Gastrocnemius medialis (tissue), 4 donors: ENCODE measurements around the gene CHAF1A. TPM values are rescaled to one million over a fixed set of nuclear protein-coding genes. Genes with fewer than 3 reads are reported as not detected.

ENCODE experiments used
- ATAC-seq, 2 donors: fragments of 150-250 bp; one replicate each; pipeline ENCODE4 v1.9.1; 2016
- DNase-seq, 2 donors: peaks; one replicate each; pipeline ENCODE4 v3.0.0-alpha.2; 2019
- H3K27ac ChIP-seq, 4 donors: fragments of 200-600 bp; sonication (generic); 1 replicate in 1 of 4; 2 replicates in 3 of 4; pipeline ENCODE4 v1.5.1; 2016 to 2018; ENCODE audit warnings: mild to moderate bottlenecking in 2 of 4, moderate library complexity in 1 of 4
- H3K27me3 ChIP-seq, 3 donors: fragments of 200-600 bp; sonication (generic) in 2 of 3; 1 replicate in 1 of 3; 2 replicates in 2 of 3; pipeline versions ENCODE4 v1.5.1 to v1.6.0; 2016 to 2019; ENCODE audit warnings: mild to moderate bottlenecking in 1 of 3, moderate library complexity in 1 of 3
- H3K36me3 ChIP-seq, 2 donors: fragments of 200-600 bp; sonication (generic) in 1 of 2; one replicate each; pipeline ENCODE4 v1.5.1; 2017 to 2018
- H3K4me1 ChIP-seq, 2 donors: fragments of 200-600 bp; sonication (generic) in 1 of 2; one replicate each; pipeline ENCODE4 v1.5.1; 2016 to 2017; ENCODE audit warnings: mild to moderate bottlenecking in 2 of 2
- H3K4me3 ChIP-seq, 4 donors: fragments of 200-600 bp; sonication (generic) in 3 of 4; 1 replicate in 1 of 4; 2 replicates in 3 of 4; pipeline ENCODE4 v1.5.1; 2016 to 2019; ENCODE audit warnings: mild to moderate bottlenecking in 2 of 4
- H3K9me3 ChIP-seq, 3 donors: fragments of 200-600 bp; sonication (generic) in 2 of 3; 1 replicate in 1 of 3; 2 replicates in 2 of 3; pipeline ENCODE4 v1.5.1; 2016 to 2019
- POLR2A ChIP-seq, 2 donors: fragments of 450-650 bp; IDR thresholded peaks; one replicate each; pipeline ENCODE4 v1.6.1; 2017; ENCODE audit warnings: antibody characterized with exemption in 2 of 2, mild to moderate bottlenecking in 2 of 2, moderate library complexity in 2 of 2
- in situ Hi-C, 4 donors: fragments of 200-750 bp; cut with MboI; loops; one replicate each; pipeline versions ENCODE4 v1.15.0 to v1.8.0; 2017; ENCODE audit warnings: low sequenced_read_pairs in 4 of 4
- intact Hi-C: fragments of 100-400 bp; cut with DNase I; formaldehyde crosslinking; loops from one replicate; pipeline ENCODE4 v1.15.1; 2023; ENCODE audit warnings: low total_unique reads
- total RNA-seq, 4 donors: library from RNA; depleted of rRNA; stranded (reverse); fragments of >200 nt; gene quantifications; one replicate each; pipeline versions ENCODE4 v1.1.0 to v1.2.3, GENCODE V29; 2016
- TF ChIP-seq, protein P1 (sequence below), 5 experiments: fragments of 450-650 bp in 3 of 5; fragments of 200-600 bp in 2 of 5; sonication (generic) in 2 of 5; IDR thresholded peaks in 4 of 5; conservative IDR thresholded peaks in 1 of 5; 1 replicate in 4 of 5; 2 replicates in 1 of 5; pipeline ENCODE4 v1.5.1; 2016 to 2019; ENCODE audit warnings: antibody characterized with exemption in 5 of 5, mild to moderate bottlenecking in 3 of 5, moderate library complexity in 3 of 5

CHAF1A gene
- total RNA-seq, 4 donors from 2014 or later, result 7.3 to 15.8 (median 9.7) TPM

- H3K4me3 ChIP-seq, result no peak overlapping the region
- intact Hi-C loops, result loop anchor here (2.0 kb wide), 1 partner anchor 15 kb away; no protein-coding TSS in a partner anchor
- DNase-seq, result peak in 1 of 2 donors; percentile 47
These were observed 12.3 kb upstream of the CHAF1A start for GRCh38 chr19:4390017-4390566.

GRCh38 chr19:4390567-4391305 is 11.7 kb upstream of the CHAF1A start:
- Histone ChIP-seq H3K4me1 (peaks cover 56 to 73% of the 10 kb centered on the region in 2 donors), H3K9me3 (no peaks in the 10 kb centered on the region), H3K4me3 (peak overlapping the region in 2 of 4 donors; percentile 13 to 18), H3K36me3 (peaks cover 0 to 7% of the 10 kb centered on the region in 2 donors), H3K27me3 (no peaks in the 10 kb centered on the region), H3K27ac (peak overlapping the region; percentile 83 to 90 (median 86))
- no peak for ATAC-seq
- intact Hi-C loops (loop anchor here (2.0 kb wide), 1 partner anchor 16 kb away; no protein-coding TSS in a partner anchor), in situ Hi-C loops (no loop called here)
- TF ChIP-seq, protein P1, sequence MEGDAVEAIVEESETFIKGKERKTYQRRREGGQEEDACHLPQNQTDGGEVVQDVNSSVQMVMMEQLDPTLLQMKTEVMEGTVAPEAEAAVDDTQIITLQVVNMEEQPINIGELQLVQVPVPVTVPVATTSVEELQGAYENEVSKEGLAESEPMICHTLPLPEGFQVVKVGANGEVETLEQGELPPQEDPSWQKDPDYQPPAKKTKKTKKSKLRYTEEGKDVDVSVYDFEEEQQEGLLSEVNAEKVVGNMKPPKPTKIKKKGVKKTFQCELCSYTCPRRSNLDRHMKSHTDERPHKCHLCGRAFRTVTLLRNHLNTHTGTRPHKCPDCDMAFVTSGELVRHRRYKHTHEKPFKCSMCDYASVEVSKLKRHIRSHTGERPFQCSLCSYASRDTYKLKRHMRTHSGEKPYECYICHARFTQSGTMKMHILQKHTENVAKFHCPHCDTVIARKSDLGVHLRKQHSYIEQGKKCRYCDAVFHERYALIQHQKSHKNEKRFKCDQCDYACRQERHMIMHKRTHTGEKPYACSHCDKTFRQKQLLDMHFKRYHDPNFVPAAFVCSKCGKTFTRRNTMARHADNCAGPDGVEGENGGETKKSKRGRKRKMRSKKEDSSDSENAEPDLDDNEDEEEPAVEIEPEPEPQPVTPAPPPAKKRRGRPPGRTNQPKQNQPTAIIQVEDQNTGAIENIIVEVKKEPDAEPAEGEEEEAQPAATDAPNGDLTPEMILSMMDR (IDR thresholded peaks at IDR 0.05 in 4 of 5, conservative IDR thresholded peaks at IDR 0.05 in 1 of 5), result no peak
- TF ChIP-seq POLR2A (IDR thresholded peaks at IDR 0.05), result no peak
- no peak for DNase-seq

More at GRCh38 chr19:4390017-4390566, 12.3 kb upstream of the CHAF1A start:
- peaks cover 56 to 73% of the 10 kb centered on the region in 2 donors for H3K4me1 ChIP-seq
- no peak for TF ChIP-seq POLR2A (IDR thresholded peaks at IDR 0.05)
- TF ChIP-seq, protein P1 (IDR thresholded peaks at IDR 0.05 in 4 of 5, conservative IDR thresholded peaks at IDR 0.05 in 1 of 5), result no peak
- no peaks in the 10 kb centered on the region for H3K9me3 ChIP-seq
- ATAC-seq, result no peak
- in situ Hi-C loops, result no loop called here
- H3K27ac ChIP-seq, result peak overlapping the region; percentile 83 to 90 (median 86)
- no peaks in the 10 kb centered on the region for H3K27me3 ChIP-seq
- peaks cover 0 to 3% of the 10 kb centered on the region in 2 donors for H3K36me3 ChIP-seq

DNA sequence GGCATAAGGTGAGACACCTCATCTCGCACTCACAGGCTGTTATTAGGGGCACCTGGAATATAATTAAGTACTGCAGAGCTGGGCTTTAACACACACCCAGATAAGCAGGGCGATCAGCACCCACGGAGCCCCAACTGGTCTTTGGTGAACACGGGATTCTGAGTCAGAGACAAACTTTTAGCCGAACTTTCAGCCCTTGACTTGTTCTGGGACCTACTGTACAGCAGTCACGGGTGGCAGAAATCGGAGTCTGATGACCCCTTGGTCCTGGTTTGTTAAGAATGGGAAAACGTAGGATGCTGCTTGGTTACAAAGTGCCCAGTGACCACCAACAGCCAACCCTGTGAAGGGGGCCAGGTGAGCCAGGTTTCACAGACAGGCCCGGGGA is 11.1 kb upstream of the CHAF1A start:
- H3K4me1 ChIP-seq, result peaks cover 56 to 73% of the 10 kb centered on the region in 2 donors
- in situ Hi-C loops (no loop called here), intact Hi-C loops (loop anchor here (2.0 kb wide), 1 partner anchor 16 kb away; no protein-coding TSS in a partner anchor)
- no peaks in the 10 kb centered on the region for H3K27me3 ChIP-seq
- H3K27ac ChIP-seq, result peak overlapping the region; percentile 83 to 90 (median 86)
- TF ChIP-seq POLR2A (IDR thresholded peaks at IDR 0.05), result no peak
- TF ChIP-seq, protein P1 (IDR thresholded peaks at IDR 0.05 in 4 of 5, conservative IDR thresholded peaks at IDR 0.05 in 1 of 5), result no peak
- no peak overlapping the region for H3K4me3 ChIP-seq
- DNase-seq, result no peak
- ATAC-seq, result peak in 1 of 2 donors; percentile 12
- no peaks in the 10 kb centered on the region for H3K9me3 ChIP-seq
- peaks cover 0 to 7% of the 10 kb centered on the region in 2 donors for H3K36me3 ChIP-seq

DNA sequence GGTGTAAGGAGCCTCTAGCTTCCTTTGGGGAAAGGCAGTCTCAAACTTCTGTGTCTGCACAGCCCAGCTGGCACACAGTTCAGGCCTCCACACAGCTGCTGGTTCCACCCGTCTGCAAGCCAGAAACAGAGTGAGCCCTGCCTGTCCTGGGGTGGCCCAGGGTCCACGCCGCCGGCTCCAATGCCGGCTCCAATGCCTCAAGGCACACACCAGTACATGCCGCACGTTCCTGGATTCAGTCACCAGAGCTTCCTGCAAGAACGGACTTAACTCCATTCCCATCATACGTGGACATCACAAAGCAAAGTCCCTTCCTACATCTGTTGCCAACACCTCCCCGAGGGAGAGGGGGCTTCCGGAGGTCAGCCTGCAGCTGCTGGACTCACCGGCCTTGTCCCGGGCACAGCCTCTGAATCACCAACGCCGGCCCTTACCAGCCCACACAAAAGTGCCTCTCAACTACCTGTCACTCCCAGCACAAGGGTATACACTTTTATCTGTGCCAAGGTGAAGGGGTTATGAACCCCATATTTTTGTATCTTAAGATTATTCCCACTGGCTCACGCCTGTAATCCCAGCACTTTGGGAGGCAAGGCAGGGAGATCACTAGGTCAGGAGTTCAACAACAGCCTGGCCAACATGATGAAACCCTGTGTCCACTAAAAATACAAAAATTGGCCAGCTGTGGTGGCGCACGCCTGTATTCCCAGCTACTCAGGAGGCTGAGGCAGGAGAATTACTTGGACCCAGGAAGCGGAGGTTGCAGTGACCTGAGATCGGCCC is 10.5 kb upstream of the CHAF1A start:
- DNase-seq, result peak in 1 of 2 donors; percentile 44
- TF ChIP-seq POLR2A (IDR thresholded peaks at IDR 0.05), result no peak
- TF ChIP-seq, protein P1 (IDR thresholded peaks at IDR 0.05 in 4 of 5, conservative IDR thresholded peaks at IDR 0.05 in 1 of 5), result no peak
- H3K36me3 ChIP-seq, result peaks cover 0 to 7% of the 10 kb centered on the region in 2 donors
- in situ Hi-C loops, result no loop called here
- intact Hi-C loops, result loop anchor here (2.0 kb wide), 1 partner anchor 17 kb away; no protein-coding TSS in a partner anchor
- no peak overlapping the region for H3K4me3 ChIP-seq
- H3K9me3 ChIP-seq, result no peaks in the 10 kb centered on the region
- peaks cover 61 to 71% of the 10 kb centered on the region in 2 donors for H3K4me1 ChIP-seq
- H3K27ac ChIP-seq, result peak overlapping the region; percentile 83 to 90 (median 86)
- peak; percentile 11 to 17 for ATAC-seq
- H3K27me3 ChIP-seq, result no peaks in the 10 kb centered on the region
